Testis (tissue), 3 donors: ENCODE results near the gene FXYD2. TPM values are rescaled to one million over a fixed set of nuclear protein-coding genes. Genes with fewer than 3 reads are reported as not detected.

Experiments used
- DNase-seq: peaks from one replicate; pipeline ENCODE4 v3.0.0-alpha.2; 2019
- H3K27ac ChIP-seq, 2 donors: fragments of 200-600 bp; sonication (generic); one replicate each; pipeline ENCODE4 v1.5.1; 2019
- H3K27me3 ChIP-seq: fragments of 200-600 bp; sonication (generic); one replicate; pipeline ENCODE4 v1.5.1; 2019
- H3K36me3 ChIP-seq: fragments of 200-600 bp; sonication (generic); one replicate; pipeline ENCODE4 v1.5.1; 2017; ENCODE audit warnings: low read depth; ENCODE audit errors: missing control alignments
- H3K4me1 ChIP-seq: fragments of 200-600 bp; sonication (generic); one replicate; pipeline ENCODE4 v1.5.1; 2019
- H3K4me3 ChIP-seq, 2 donors: fragments of 200-600 bp; sonication (generic); one replicate each; pipeline ENCODE4 v1.5.1; 2017 to 2019
- H3K9me3 ChIP-seq: fragments of 200-600 bp; sonication (generic); one replicate; pipeline ENCODE4 v1.5.1; 2017
- CTCF ChIP-seq, 3 experiments: fragments of 450-650 bp in 2 of 3; fragments of 200-600 bp in 1 of 3; sonication (generic) in 1 of 3; IDR thresholded peaks; one replicate each; pipeline ENCODE4 v1.5.1; 2016 to 2019; ENCODE audit warnings: antibody characterized with exemption in 3 of 3, mild to moderate bottlenecking in 2 of 3, moderate library complexity in 1 of 3
- POLR2A ChIP-seq: fragments of 450-650 bp; IDR thresholded peaks from one replicate; pipeline ENCODE4 v1.6.1; 2017; ENCODE audit warnings: antibody characterized with exemption, mild to moderate bottlenecking, moderate library complexity
- whole genome bisulfite sequencing, 2 donors: methylation state at CpG; one replicate each; pipeline ENCODE4 v1.1.5; 2018; 5-methylcytosine and 5-hydroxymethylcytosine counted together
- intact Hi-C: fragments of 100-400 bp; cut with DNase I; formaldehyde crosslinking; loops from one replicate; pipeline ENCODE4 v1.15.1; 2023; ENCODE audit warnings: low total_unique reads
- polyA plus RNA-seq: library from polyadenylated mRNA; stranded (reverse); fragments of 350-450 nt; fragmentation: Illumina TruSeq; extraction: RNeasy Lipid Tissue Mini Kit (QIAGEN cat#74804); gene quantifications from one replicate; pipeline ENCODE4 v1.2.3, GENCODE V29; 2014; ENCODE audit warnings: low read depth, low replicate concordance; ENCODE audit not compliant: insufficient read depth
- total RNA-seq, 2 donors: library from RNA; depleted of rRNA; stranded (reverse); fragments of >200 nt; gene quantifications; one replicate each; pipeline ENCODE4 v1.2.3, GENCODE V29; 2016

The FXYD2 gene
- total and polyA plus RNA-seq, 3 donors from 2014 or later: 5.3 to 8.3 (median 7.6) TPM

GRCh38 chr11:117831661-117832415 is 7.3 kb upstream of the FXYD2 start:
- no peaks in the 10 kb centered on the region for H3K27me3 ChIP-seq
- WGBS, 2 donors: 76 to 77% methylated on average over 4 to 7 of the region's 7 CpGs

GRCh38 chr11:117830674-117831351 is 6.3 kb upstream of the FXYD2 start:
- DNase-seq: peak; percentile 16
- Histone ChIP-seq H3K4me1 (peaks cover 48% of the 10 kb centered on the region), H3K4me3 (no peak overlapping the region), H3K27me3 (no peaks in the 10 kb centered on the region), H3K36me3 (no peaks in the 10 kb centered on the region), H3K9me3 (no peaks in the 10 kb centered on the region), H3K27ac (no peak overlapping the region)
- 73% methylated on average over 6 of the region's 6 CpGs for WGBS, 2 donors
- TF ChIP-seq POLR2A (no peak), CTCF (IDR thresholded peaks at IDR 0.05) (no peak)
- intact Hi-C loops: no loop called here

More at GRCh38 chr11:117831661-117832415, 7.3 kb upstream of the FXYD2 start:
- Histone ChIP-seq H3K4me3 (no peak overlapping the region), H3K9me3 (no peaks in the 10 kb centered on the region), H3K36me3 (no peaks in the 10 kb centered on the region), H3K27ac (no peak overlapping the region), H3K4me1 (peaks cover 51% of the 10 kb centered on the region)
- intact Hi-C loops: no loop called here
- peak; percentile 13 for DNase-seq
- TF ChIP-seq CTCF (IDR thresholded peaks at IDR 0.05) (no peak), POLR2A (no peak)

- no peaks in the 10 kb centered on the region for H3K27me3 ChIP-seq
- no peaks in the 10 kb centered on the region for H3K36me3 ChIP-seq
- 79 to 84% methylated on average over 14 of the region's 14 CpGs for WGBS, 2 donors
- peaks cover 52% of the 10 kb centered on the region for H3K4me1 ChIP-seq
- no peaks in the 10 kb centered on the region for H3K9me3 ChIP-seq
- H3K4me3 ChIP-seq: no peak overlapping the region
- intact Hi-C loops: no loop called here
- no peak for TF ChIP-seq CTCF (IDR thresholded peaks at IDR 0.05)
- TF ChIP-seq POLR2A: no peak
- no peak overlapping the region for H3K27ac ChIP-seq
- DNase-seq: peak; percentile 12
Observed at GRCh38 chr11:117830072-117830471, 5.5 kb upstream of the FXYD2 start.

GRCh38 chr11:117829369-117829725 is 4.8 kb upstream of the FXYD2 start:
- Histone ChIP-seq H3K9me3 (no peaks in the 10 kb centered on the region), H3K27me3 (no peaks in the 10 kb centered on the region), H3K4me3 (no peak overlapping the region), H3K36me3 (no peaks in the 10 kb centered on the region), H3K27ac (peak overlapping the region in 1 of 2 donors; percentile 53), H3K4me1 (peaks cover 59% of the 10 kb centered on the region)
- TF ChIP-seq POLR2A (no peak), CTCF (IDR thresholded peaks at IDR 0.05) (no peak)
- WGBS, 2 donors: 56 to 60% methylated on average over 4 to 7 of the region's 7 CpGs
- DNase-seq: peak; percentile 19
- intact Hi-C loops: no loop called here
